NCI-H82 treated with DMSO at 0.1 percent for 48 hours (cell line): ENCODE results near the gene ASTN2.
"Not testable (repeated sequence)": the region's sequence is repeated elsewhere in the genome, so short reads cannot be mapped to it uniquely, and the experiment has no call there.

ENCODE experiments used
- DNase-seq: peaks from one replicate; lab custom pipeline; 2025; ENCODE audit not compliant: unreplicated experiment; lab: John Stamatoyannopoulos, UW

The ASTN2 gene

GRCh38 chr9:116837018-116837989, 577.6 kb downstream of the ASTN2 start:
- DNase-seq = peak; percentile 87

DNA sequence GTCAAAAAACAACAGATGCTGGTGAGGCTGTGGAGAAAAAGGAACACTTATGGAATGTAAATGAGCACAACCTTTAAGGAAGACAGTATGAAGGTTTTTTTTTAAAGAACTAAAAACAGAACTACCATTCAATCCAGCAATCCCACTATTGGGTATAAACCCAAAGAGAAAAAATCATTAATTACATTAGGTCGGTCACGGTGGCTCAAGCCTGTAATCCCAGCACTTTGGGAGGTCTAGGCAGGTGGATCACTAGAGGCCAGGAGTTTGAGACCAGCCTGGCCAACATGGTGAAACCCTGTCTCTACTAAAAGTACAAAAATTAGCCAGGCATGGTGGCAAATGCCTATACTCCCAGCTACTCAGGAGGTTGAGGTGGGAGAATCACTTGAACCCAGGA, 584.5 kb downstream of the ASTN2 start:
- not testable (repeated sequence) for DNase-seq

GRCh38 chr9:116821633-116822229, 593.1 kb downstream of the ASTN2 start:
- no peak for DNase-seq

GRCh38 chr9:116819116-116819515, 595.7 kb downstream of the ASTN2 start:
- DNase-seq = no peak

- DNase-seq = no peak
These were observed 597.1 kb downstream of the ASTN2 start for GRCh38 chr9:116817762-116818161.

- DNase-seq = no peak
These were observed 598.4 kb downstream of the ASTN2 start for GRCh38 chr9:116816484-116816883.

- no peak for DNase-seq
These were observed 599.0 kb downstream of the ASTN2 start for GRCh38 chr9:116815835-116816234.

- DNase-seq = no peak
These were observed 601.9 kb downstream of the ASTN2 start for GRCh38 chr9:116813031-116813300.

- peak; percentile 98 for DNase-seq
These were observed 602.4 kb downstream of the ASTN2 start for GRCh38 chr9:116812231-116813030.

GRCh38 chr9:116809656-116810055, 605.2 kb downstream of the ASTN2 start:
- DNase-seq = no peak

GRCh38 chr9:116806075-116806474, 608.8 kb downstream of the ASTN2 start:
- DNase-seq = no peak

GRCh38 chr9:116800885-116801284, 614.0 kb downstream of the ASTN2 start:
- DNase-seq = peak; percentile 81

DNA sequence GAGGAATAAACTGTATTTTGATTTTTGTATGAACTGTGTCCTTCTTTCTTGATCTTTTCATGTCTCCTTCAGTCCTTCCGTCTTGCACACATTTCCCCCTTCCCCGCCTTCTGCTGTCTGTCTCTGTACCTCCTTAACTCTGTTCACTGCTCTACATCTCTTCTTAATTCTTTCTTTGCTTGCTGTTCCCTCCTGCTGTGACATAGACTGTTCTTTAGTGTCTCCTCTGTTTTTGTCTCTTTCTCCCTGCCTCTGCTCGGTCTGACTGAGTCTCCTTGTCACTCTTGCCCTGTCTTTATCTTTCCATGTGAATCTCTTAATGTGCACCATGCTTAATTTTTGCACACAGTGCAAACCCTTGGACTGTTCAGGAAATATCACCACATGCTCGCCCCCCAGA, 614.8 kb downstream of the ASTN2 start:
- no peak for DNase-seq

GRCh38 chr9:116798521-116798920, 616.3 kb downstream of the ASTN2 start:
- no peak for DNase-seq

DNA sequence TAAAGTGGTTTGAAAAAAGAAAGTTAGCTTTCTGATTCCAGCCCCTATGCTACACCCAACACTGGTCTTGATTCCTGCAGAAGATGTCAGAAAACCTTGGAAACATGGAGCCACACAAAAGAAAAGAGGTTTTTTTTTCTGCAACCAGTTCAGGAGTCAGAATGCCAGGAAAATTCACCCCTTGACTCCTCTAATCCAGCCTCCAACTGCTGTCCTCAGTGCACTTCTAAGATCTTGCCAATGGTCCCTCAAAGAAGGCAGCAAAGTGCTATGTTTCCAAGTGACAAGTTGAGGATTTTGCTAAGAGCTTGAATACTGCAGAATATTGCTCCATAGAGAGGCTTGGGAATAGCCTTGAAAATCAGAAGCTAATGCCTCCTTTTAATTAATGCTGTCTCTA, 617.6 kb downstream of the ASTN2 start:
- no peak for DNase-seq

DNA sequence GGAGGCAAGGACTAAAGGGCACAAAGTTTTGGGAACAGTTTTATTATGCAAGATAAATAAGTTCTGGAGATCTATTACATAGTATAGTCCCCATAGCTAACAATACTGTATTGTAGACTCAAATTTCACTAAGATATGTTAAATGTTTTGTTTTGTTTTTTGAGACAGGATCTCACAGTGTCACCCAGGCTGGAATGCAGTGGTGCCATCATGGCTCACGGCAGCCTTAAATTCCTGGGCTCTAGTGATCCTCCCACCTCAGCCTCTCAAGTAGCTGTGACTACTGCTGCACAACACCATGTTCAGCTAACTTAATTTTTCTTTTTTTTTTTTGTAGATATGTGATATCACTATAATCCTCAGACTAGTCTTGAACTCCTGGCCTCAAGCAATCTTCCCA, 618.2 kb downstream of the ASTN2 start:
- DNase-seq = no peak

DNA sequence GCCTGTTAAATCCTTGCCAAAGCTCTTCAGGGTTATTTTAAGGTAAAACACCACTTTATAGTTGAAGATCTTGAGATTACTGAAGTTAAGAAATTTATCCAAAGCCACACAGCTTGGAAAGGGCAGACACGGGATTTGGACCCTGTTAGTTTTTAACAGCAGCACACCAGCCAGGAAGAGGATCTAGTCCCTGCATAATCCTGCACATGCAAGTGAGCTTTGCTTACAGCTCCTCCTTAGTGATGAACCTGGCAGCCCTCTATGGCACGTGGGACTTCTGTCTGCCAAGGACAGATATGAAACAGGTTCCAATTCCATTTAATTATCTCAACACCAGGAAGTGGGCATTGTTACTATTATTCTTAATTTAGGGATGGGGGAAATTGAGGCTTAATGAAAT, 619.0 kb downstream of the ASTN2 start:
- DNase-seq = peak; percentile 75

GRCh38 chr9:116792271-116792670, 622.6 kb downstream of the ASTN2 start:
- DNase-seq = peak; percentile 98

GRCh38 chr9:116791326-116791725, 623.5 kb downstream of the ASTN2 start:
- peak; percentile 96 for DNase-seq

DNA sequence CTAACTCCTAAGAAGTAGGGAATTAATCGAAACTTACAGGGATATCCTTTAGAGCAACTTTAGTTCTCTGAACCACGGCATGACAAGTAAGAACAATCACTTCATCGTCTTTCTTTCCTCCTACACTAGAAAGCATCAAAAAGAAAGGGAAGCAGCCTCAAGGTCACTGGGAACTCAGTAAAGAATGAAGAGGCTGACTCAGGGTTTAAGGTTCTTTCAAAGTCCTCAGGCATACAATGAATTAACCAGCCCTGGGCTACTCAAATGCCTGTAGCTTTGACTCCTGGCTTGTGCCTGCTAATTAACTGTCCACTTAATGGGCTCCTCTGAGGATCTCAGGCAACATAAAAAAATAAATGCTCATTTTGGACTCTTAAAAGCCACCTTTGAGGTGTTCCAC, 625.8 kb downstream of the ASTN2 start:
- no peak for DNase-seq

DNA sequence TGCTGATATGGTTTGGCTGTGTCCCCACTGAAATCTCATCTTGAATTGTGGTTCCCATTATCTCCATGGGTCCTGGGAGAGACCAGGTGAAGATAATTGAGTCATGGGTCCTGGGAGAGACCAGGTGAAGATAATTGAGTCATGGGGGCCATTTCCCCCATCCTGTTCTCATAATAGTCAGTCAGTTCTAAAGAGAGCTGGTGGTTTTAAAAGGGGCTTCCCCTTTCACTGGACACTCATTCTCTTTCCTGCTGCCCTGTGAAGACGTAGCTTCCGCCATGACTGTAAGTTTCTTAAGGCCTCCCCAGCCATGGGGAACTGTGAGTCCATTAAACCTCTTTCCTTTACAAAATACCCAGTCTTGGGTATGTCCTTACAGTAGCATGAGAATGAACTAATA, 628.1 kb downstream of the ASTN2 start:
- no peak for DNase-seq

- no peak for DNase-seq
These were observed 637.7 kb downstream of the ASTN2 start for GRCh38 chr9:116777116-116777515.
